ENCODE measurements around the gene DMPK.
"Not testable (repeated sequence)": the region's sequence is repeated elsewhere in the genome, so short reads cannot be mapped to it uniquely, and the experiment has no call there.

DMPK gene

DNA sequence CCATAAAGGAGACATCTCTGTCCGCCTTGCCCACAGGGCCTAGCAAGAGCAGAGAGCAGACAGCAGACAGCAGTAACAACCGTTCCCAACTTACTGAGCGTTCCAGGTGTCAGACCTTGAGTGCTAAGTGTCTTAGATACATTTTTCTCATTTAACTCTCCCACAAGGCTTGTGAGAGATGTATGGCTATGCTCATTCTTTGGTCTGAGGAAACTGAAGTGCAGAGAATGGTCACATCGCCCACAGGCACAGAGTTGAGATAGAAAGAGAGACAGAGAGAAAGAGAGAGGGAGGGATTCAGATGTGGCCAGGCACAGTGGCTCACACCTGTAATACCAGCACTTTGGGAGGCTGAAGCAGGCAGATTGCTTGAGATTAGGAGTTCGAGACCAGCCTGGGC is 34.8 kb downstream of the DMPK start:
- Histone ChIP-seq H3K4me3 (ENCODE audit: low read length) (no peak overlapping the region), H3K36me3 (ENCODE audit: control insufficient read depth, low read depth, low read length) (no peaks in the 10 kb centered on the region), H3K4me1 (ENCODE audit: control insufficient read depth, low read depth, low read length) (no peaks in the 10 kb centered on the region), H3K27ac (ENCODE audit: low read length) (no peak overlapping the region), H3K9ac (ENCODE audit: low read length) (no peak overlapping the region), H3K9me3 (ENCODE audit: control insufficient read depth, low read depth, low read length) (no peaks in the 10 kb centered on the region), H3K27me3 (ENCODE audit: control insufficient read depth, insufficient read depth, low read length) (peaks cover 3% of the 10 kb centered on the region)

DNA sequence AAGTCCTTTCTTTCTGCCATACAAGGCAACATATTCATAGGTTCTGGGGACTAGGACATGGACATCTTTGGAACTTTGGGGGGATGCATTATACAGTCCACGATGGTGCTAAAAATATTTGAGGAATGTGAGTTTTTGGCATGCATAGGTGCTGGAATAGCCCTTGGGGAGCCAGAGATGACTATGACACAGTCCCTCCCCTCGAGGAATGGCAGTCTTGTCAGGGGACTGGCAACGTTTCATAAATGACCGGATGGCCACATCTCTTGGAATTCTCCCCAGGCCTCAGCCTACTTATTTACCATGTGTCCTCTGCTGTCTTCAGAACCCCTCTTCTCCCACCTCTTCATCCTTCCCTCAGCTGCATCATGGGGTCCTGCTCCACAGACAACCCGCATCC is 35.4 kb downstream of the DMPK start:
- H3K36me3 ChIP-seq (ENCODE audit: control insufficient read depth, low read depth, low read length) = no peaks in the 10 kb centered on the region
- no peaks in the 10 kb centered on the region for H3K9me3 ChIP-seq (ENCODE audit: control insufficient read depth, low read depth, low read length)
- no peaks in the 10 kb centered on the region for H3K4me1 ChIP-seq (ENCODE audit: control insufficient read depth, low read depth, low read length)
- H3K4me3 ChIP-seq (ENCODE audit: low read length) = no peak overlapping the region
- H3K27ac ChIP-seq (ENCODE audit: low read length) = no peak overlapping the region
- no peak overlapping the region for H3K9ac ChIP-seq (ENCODE audit: low read length)
- H3K27me3 ChIP-seq (ENCODE audit: control insufficient read depth, insufficient read depth, low read length) = peaks cover 3% of the 10 kb centered on the region

DNA sequence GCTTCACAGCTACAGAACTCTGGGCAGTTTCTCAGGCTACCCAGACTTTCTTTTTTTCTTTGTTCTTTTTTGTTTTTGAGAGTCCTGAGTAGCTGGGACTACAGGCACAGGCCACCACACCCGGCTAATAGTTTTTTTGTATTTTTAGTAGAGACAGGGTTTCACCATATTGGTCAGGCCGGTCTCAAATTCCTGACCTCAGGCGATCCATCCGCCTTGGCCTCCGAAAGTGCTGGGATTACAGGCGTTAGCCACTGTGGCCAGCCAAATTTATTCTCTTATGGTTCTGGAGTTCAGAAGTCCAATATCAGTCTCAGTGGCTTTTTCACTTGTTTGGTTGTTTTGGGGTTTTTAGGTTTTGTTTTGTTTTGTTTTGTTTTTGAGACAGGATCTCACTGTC is 36.7 kb downstream of the DMPK start:
- H3K9me3 ChIP-seq (ENCODE audit: control insufficient read depth, low read depth, low read length) = no peaks in the 10 kb centered on the region
- H3K27me3 ChIP-seq (ENCODE audit: control insufficient read depth, insufficient read depth, low read length) = peaks cover 3% of the 10 kb centered on the region
- H3K27ac ChIP-seq (ENCODE audit: low read length) = no peak overlapping the region
- no peak overlapping the region for H3K9ac ChIP-seq (ENCODE audit: low read length)
- no peaks in the 10 kb centered on the region for H3K4me1 ChIP-seq (ENCODE audit: control insufficient read depth, low read depth, low read length)
- no peak overlapping the region for H3K4me3 ChIP-seq (ENCODE audit: low read length)
- no peaks in the 10 kb centered on the region for H3K36me3 ChIP-seq (ENCODE audit: control insufficient read depth, low read depth, low read length)

DNA sequence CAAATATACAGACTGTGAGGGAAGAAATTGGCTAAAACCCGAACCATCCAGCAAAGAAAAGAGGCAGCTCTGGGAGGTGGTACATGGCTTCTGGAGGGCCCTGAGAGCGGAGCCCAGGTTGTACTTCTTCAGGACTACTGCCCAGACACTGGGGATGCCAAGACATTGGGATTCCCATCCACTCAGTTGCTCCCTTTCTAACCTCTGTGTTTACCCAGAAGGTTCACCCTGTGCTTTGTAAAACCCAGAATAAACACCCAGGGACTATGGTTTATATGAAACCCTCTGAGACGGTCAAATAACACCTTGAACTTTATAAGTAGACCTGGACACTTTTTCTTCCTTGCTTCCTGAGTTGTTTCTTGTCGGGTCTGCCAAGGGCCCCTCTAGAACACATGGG is 39.3 kb downstream of the DMPK start:
- H3K4me1 ChIP-seq (ENCODE audit: control insufficient read depth, low read depth, low read length) = no peaks in the 10 kb centered on the region
- H3K9me3 ChIP-seq (ENCODE audit: control insufficient read depth, low read depth, low read length) = no peaks in the 10 kb centered on the region
- no peak overlapping the region for H3K27ac ChIP-seq (ENCODE audit: low read length)
- no peaks in the 10 kb centered on the region for H3K36me3 ChIP-seq (ENCODE audit: control insufficient read depth, low read depth, low read length)
- H3K27me3 ChIP-seq (ENCODE audit: control insufficient read depth, insufficient read depth, low read length) = peaks cover 3% of the 10 kb centered on the region
- H3K9ac ChIP-seq (ENCODE audit: low read length) = no peak overlapping the region
- H3K4me3 ChIP-seq (ENCODE audit: low read length) = no peak overlapping the region

DNA sequence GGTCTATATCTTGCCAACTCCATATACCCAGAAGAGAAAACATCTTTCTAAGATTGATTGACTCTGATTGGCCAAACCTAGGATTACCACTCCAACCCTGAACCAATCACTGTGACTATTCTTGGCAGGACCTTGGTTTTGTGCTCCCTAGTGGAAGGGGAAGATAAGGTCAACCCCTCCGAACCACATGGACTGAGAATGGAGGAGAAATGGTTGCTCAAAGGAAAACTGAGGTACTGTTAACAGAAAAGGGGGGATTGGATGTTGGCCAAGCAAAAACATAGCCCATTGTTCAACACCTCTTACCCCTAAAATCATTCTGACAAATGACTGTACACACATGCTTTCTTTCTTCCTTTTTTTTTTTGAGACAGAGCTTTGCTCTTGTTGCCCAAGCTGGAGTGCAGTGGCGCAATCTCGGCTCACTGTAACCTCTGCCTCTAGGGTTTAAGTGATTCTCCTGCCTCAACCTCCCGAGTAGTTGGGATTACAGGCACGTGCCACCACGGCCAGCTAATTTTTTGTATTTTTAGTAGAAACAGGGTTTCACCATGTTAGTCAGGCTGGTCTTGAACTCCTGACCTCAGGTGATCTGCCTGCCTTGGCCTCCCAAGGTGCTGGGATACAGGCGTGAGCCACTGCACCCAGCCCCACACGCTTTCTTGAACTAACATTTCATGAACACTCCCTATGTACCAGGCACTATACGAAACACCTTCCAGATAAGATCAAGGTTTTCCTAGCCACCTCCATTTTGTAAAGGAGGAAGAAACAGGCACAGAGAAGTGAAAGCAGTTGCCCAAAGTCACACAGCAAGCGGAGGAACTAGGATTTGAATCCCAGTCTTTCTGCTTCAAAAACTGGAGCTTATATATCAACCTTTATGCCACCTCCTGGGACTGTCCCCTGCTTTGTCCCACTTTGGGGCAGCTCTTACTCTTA is 42.5 kb downstream of the DMPK start:
- Histone ChIP-seq H3K4me3 (ENCODE audit: low read length) (no peak overlapping the region), H3K27ac (ENCODE audit: low read length) (no peak overlapping the region), H3K27me3 (ENCODE audit: control insufficient read depth, insufficient read depth, low read length) (no peaks in the 10 kb centered on the region), H3K9me3 (ENCODE audit: control insufficient read depth, low read depth, low read length) (no peaks in the 10 kb centered on the region), H3K36me3 (ENCODE audit: control insufficient read depth, low read depth, low read length) (no peaks in the 10 kb centered on the region), H3K4me1 (ENCODE audit: control insufficient read depth, low read depth, low read length) (no peaks in the 10 kb centered on the region), H3K9ac (ENCODE audit: low read length) (no peak overlapping the region)

DNA sequence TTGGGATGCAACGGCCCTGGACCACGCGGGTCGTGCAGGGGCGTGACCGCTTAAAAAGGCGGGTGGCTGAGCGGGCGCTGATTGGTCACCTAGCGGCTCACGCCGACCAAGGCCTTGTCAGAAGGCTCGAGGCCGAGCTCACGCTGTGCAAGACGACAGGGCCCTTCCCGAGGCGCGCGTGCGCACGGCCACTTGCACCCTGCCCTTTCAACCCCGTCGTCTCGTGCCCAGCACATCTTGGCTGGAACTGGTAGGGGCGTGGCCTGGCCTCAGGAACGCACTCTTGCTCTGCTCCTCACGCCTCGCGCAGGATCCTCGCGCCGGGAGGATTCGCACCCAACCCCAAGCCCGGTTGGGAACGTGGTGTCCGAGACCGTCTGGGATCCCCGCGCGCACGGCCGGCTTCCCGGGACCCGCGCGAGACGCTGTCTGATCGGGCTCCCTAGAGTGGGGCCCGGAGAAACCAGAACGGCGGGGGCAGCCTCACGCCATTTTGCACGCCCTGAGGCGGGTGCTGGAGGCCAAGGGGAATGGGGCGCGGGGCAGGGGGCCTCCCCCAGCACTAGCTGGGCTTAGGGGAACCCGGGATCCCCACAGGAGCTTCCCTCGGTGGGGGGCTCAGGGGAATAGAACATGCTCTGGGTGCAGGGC is 49.0 kb downstream of the DMPK start, which contains the start of gene MEIOSIN:
Gene MEIOSIN (plus strand): TSS at position 280 of the 651 bp plus-strand sequence. CDS start 1,938 bp downstream, outside the sequence.
- peaks cover 5% of the 10 kb centered on the region for H3K4me1 ChIP-seq (ENCODE audit: control insufficient read depth, low read depth, low read length)
- no peak within 1 kb of the TSS for H3K9ac ChIP-seq (ENCODE audit: low read length)
- no peaks in the 10 kb centered on the region for H3K27me3 ChIP-seq (ENCODE audit: control insufficient read depth, insufficient read depth, low read length)
- H3K27ac ChIP-seq (ENCODE audit: low read length) = no peak within 1 kb of the TSS
- H3K9me3 ChIP-seq (ENCODE audit: control insufficient read depth, low read depth, low read length) = no peaks in the 10 kb centered on the region
- H3K4me3 ChIP-seq (ENCODE audit: low read length) = no peak within 1 kb of the TSS
- H3K36me3 ChIP-seq (ENCODE audit: control insufficient read depth, low read depth, low read length) = no peaks in the 10 kb centered on the region

DNA sequence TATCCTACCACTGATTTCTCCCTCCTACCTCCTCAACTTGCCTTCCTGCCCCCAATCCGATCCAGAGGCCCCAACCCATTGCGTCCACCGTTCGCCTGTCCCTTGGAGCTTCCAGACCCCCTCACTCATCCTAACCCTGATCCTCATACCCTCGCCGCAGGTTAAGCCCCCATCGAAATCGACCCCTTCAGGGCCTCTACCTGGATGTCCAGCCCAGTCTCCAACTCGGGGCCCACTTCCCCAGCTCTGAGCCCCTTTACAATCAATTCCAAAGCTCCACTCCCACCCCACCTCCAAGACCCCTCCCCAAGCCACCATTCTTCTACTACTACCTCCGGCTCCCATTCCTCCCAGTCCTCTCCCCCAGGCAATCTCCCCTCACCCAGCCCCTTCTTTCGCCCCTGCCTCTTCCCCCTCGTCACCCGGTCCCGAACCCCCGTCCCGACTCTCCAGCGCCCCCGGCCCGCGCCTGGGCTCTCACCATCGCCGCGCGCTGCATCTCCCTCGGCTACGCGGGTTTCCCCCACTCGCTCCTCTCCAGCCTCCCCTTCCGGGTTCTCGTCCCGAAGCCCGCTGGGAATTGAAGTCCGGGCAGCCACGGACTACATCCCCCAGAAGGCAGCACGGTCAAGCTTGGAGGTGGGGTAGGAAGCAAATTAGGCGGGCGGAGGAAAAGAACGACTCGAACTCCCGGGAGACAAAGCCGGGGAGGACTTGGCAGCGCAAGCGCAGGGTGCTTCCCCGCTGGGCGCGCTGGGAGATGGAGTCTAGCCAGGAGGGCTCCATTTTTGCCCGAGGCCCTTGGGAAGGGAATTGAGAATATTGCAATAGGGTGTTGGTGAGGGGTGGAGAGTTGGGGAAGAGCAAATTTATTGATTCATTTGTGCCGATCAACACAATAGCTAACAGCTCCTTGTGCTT is 51.7 kb downstream of the DMPK start, which contains the start of gene FBXO46:
Gene FBXO46 (minus strand): TSS at position 529 of the 921 bp plus-strand sequence. CDS start 17,401 bp downstream, outside the sequence.
- peaks cover 5% of the 10 kb centered on the region for H3K4me1 ChIP-seq (ENCODE audit: control insufficient read depth, low read depth, low read length)
- peak within 1 kb of the TSS; percentile 82 for H3K9ac ChIP-seq (ENCODE audit: low read length)
- no peaks in the 10 kb centered on the region for H3K9me3 ChIP-seq (ENCODE audit: control insufficient read depth, low read depth, low read length)
- H3K36me3 ChIP-seq (ENCODE audit: control insufficient read depth, low read depth, low read length) = no peaks in the 10 kb centered on the region
- peak within 1 kb of the TSS; percentile 24 for H3K27ac ChIP-seq (ENCODE audit: low read length)
- peak within 1 kb of the TSS; percentile 74 for H3K4me3 ChIP-seq (ENCODE audit: low read length)
- no peaks in the 10 kb centered on the region for H3K27me3 ChIP-seq (ENCODE audit: control insufficient read depth, insufficient read depth, low read length)

DNA sequence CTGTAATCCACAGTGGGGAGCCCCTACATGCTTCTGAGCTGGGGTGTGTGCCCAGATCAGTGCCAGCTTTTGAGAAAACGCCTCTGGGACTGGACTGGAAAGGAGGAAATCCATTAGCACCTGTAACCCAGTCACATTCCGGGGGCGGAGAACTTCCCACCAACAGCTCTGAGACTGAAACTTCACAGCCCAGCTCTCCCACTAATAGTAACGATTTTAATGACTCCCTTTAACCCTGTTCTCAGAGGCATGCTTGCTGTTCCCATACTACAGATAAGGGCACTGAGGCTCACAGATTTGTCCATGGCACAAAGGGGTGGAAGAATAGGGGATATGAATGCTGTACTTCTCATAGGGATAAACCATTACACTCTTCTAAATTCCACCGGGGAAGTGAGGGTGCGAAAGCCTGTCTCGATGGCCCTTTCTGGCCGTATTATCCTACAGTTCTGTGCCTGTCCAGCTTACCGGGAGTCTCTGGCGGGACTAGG is 52.4 kb downstream of the DMPK start:
- Histone ChIP-seq H3K4me1 (ENCODE audit: control insufficient read depth, low read depth, low read length) (peaks cover 5% of the 10 kb centered on the region), H3K36me3 (ENCODE audit: control insufficient read depth, low read depth, low read length) (no peaks in the 10 kb centered on the region), H3K9me3 (ENCODE audit: control insufficient read depth, low read depth, low read length) (no peaks in the 10 kb centered on the region), H3K4me3 (ENCODE audit: low read length) (peak overlapping the region; percentile 74), H3K27ac (ENCODE audit: low read length) (peak overlapping the region; percentile 5), H3K27me3 (ENCODE audit: control insufficient read depth, insufficient read depth, low read length) (no peaks in the 10 kb centered on the region), H3K9ac (ENCODE audit: low read length) (peak overlapping the region; percentile 82)

DNA sequence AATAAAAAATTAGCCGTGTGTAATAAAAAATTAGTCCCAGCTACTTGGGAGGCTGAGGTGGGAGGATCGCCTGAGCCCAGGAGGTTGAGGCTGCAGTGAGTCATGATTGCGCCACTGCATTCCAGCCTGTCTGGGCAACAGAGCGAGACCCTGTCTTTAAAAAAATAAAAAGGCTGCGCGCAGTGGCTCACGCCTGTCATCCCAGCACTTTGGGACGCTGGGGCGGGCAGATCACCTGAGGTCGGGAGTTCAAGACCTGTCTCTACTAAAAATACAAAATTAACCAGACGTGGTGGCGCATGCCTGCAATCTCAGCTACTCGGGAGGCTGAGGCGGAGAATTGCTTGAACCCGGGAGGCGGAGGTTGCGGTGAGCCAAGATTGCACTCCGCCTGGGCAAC is 53.6 kb downstream of the DMPK start:
- not testable (repeated sequence) for H3K4me3 ChIP-seq (ENCODE audit: low read length); H3K27me3 ChIP-seq (ENCODE audit: control insufficient read depth, insufficient read depth, low read length); H3K9ac ChIP-seq (ENCODE audit: low read length); H3K27ac ChIP-seq (ENCODE audit: low read length); H3K36me3 ChIP-seq (ENCODE audit: control insufficient read depth, low read depth, low read length); H3K9me3 ChIP-seq (ENCODE audit: control insufficient read depth, low read depth, low read length); H3K4me1 ChIP-seq (ENCODE audit: control insufficient read depth, low read depth, low read length)

DNA sequence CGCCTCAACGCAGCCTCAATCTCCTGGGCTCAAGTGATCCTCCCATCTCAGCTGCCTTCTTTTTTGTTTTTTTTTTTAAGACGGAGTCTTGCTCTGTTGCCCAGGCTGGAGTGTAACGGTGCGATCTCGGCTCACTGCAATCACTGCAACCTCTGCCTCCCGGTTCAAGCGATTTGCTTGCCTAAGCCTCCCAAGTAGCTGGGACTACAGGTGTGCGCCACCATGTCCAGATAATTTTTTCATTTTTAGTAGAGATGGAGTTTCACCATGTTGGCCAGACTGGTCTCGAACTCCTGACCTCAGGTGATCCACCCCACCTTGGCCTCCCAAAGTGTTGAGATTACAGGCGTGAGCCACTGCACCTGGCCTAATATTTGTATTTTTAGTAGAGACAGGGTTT is 62.2 kb downstream of the DMPK start:
- H3K27me3 ChIP-seq (ENCODE audit: control insufficient read depth, insufficient read depth, low read length) = not testable (repeated sequence)
- peaks cover 13% of the 10 kb centered on the region for H3K36me3 ChIP-seq (ENCODE audit: control insufficient read depth, low read depth, low read length)

More for the DNA sequence above, 62.2 kb downstream of the DMPK start:
- H3K4me1 ChIP-seq (ENCODE audit: control insufficient read depth, low read depth, low read length) = peaks cover 18% of the 10 kb centered on the region
- H3K4me3 ChIP-seq (ENCODE audit: low read length); H3K27ac ChIP-seq (ENCODE audit: low read length); H3K9ac ChIP-seq (ENCODE audit: low read length); H3K9me3 ChIP-seq (ENCODE audit: control insufficient read depth, low read depth, low read length): not testable (repeated sequence)
